ENCODE data around the gene DVL2.
"Not testable (repeated sequence)": the region's sequence is repeated elsewhere in the genome, so short reads cannot be mapped to it uniquely, and the experiment has no call there.

- not testable (repeated sequence) for TF ChIP-seq CTCF, POLR2AphosphoS5, POLR2A (IDR thresholded peaks at IDR 0.05)
These were observed 52.2 kb downstream of the DVL2 start for GRCh38 chr17:7182101-7182500.

All from prostate gland (tissue), 2 donors.